AG10803 (cell line): ENCODE results near the gene CMYA5.
"Not testable (repeated sequence)": the region's sequence is repeated elsewhere in the genome, so short reads cannot be mapped to it uniquely, and the experiment has no call there.

Source experiments
- DNase-seq: peaks from one replicate; pipeline ENCODE4 v3.0.0; 2010; ENCODE audit warnings: low read depth
- H3K4me3 ChIP-seq: 2 replicates; pipeline ENCODE4 v1.5.1; 2011; ENCODE audit warnings: mild to moderate bottlenecking, low read length, control low read depth
- TF ChIP-seq, protein P1 (sequence below): conservative IDR thresholded peaks from 2 replicates; pipeline ENCODE4 v1.5.1; 2011; ENCODE audit warnings: mild to moderate bottlenecking, low read length, control low read depth, inconsistent platforms

The CMYA5 gene

GRCh38 chr5:79672392-79672791 is 17.2 kb upstream of the CMYA5 start:
- H3K4me3 ChIP-seq: no peak overlapping the region
- TF ChIP-seq, protein P1, sequence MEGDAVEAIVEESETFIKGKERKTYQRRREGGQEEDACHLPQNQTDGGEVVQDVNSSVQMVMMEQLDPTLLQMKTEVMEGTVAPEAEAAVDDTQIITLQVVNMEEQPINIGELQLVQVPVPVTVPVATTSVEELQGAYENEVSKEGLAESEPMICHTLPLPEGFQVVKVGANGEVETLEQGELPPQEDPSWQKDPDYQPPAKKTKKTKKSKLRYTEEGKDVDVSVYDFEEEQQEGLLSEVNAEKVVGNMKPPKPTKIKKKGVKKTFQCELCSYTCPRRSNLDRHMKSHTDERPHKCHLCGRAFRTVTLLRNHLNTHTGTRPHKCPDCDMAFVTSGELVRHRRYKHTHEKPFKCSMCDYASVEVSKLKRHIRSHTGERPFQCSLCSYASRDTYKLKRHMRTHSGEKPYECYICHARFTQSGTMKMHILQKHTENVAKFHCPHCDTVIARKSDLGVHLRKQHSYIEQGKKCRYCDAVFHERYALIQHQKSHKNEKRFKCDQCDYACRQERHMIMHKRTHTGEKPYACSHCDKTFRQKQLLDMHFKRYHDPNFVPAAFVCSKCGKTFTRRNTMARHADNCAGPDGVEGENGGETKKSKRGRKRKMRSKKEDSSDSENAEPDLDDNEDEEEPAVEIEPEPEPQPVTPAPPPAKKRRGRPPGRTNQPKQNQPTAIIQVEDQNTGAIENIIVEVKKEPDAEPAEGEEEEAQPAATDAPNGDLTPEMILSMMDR: no peak
- DNase-seq: no peak

- not testable (repeated sequence) for DNase-seq, H3K4me3 ChIP-seq
Measured at GRCh38 chr5:79676354-79676753, 13.3 kb upstream of the CMYA5 start.

DNA sequence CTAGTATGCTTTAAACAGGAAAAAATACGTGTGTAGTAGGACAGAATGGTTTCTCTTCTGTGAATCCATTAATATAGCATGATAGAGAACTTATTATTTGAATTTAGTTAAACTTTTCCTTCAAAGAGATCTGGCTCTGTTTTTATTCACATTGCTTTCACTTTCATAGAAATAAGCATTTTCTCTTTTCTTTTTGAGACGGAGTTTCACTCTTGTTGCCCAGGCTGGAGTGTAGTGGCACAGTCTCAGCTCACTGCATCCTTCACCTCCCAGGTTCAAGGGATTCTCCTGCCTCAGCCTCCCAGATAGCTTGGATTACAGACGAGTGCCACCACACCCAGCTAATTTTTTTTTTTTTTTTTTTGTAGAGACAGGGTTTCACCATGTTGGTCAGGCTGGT is 7.5 kb upstream of the CMYA5 start:
- DNase-seq, H3K4me3 ChIP-seq: not testable (repeated sequence)

DNA sequence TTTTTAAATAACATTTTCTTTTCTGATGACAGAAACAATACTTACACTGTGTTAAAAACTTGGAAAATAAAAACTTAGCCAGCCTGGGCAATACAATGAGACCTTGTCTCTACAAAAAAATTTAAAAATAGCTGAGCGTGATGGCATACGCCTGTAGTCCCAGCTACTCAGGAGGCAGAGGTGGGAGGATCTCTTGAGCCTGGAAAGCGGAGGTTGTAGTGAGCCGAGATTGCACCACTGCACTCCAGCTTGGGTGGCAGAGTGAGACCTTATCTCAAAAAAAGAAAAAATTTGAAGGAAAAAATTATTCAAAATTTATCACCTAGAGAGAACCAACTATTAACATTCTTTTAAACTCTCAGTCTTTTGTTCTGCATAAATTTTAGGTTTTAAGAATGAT is 4.9 kb upstream of the CMYA5 start:
- no peak overlapping the region for H3K4me3 ChIP-seq
- TF ChIP-seq, protein P1: no peak
- no peak for DNase-seq

DNA sequence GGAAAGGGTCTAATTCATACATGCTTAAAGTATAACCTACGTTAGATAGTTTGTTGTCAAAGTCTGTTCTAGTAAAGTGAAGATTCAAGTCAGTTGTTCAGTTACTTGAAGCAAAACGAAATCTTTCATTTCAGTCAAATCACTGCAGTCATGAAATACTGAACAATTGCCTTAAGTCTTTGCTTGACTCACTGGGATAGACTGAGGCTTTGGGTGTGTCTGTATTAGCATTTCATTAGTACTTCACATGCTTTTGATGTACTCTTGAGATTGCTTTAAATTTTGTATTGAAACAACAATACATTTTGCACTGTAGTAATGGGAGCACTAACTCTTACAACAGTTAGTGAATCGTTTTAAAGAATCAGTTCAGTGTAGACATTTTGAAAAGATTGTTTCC is 4.0 kb upstream of the CMYA5 start:
- no peak overlapping the region for H3K4me3 ChIP-seq
- TF ChIP-seq, protein P1: no peak
- DNase-seq: no peak

DNA sequence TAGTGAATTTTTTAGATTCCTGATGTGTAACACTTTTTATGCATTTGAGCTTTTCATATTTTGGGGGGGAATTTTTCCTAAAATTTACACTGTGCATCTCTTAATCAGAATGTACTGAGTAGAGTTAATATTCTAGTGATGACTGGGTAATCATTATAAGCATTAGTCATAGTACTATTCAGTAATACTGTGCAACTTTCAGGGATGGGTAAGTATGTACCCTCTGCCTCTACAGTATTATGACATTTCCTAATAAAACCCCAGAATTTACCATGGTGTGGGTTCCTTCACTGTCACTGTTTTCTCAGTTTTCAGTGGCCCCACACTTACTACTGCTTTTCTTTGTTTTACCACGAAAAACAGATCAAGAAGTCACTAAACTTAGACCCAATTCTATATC is 2.8 kb upstream of the CMYA5 start:
- H3K4me3 ChIP-seq: no peak overlapping the region
- DNase-seq: peak; percentile 15
- TF ChIP-seq, protein P1: no peak

DNA sequence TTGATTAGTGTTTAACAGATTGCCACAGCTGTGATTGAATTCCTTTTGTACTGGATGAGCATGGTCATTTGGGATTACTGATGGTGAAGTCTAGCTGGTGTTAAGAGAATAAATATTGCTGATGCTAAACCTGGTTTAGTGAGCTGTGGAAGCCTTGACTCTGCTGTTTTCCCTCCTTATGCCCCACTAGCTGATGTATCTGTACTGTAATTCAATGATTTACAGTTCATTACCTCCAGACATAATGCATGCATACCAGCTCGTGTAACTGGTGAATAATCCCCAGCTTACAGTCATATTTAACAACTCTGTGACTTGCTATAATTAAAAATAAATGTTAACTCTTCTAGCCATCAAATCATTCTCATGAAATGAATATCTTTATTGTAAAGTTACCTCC is 1.7 kb upstream of the CMYA5 start:
- H3K4me3 ChIP-seq: no peak overlapping the region
- no peak for DNase-seq
- TF ChIP-seq, protein P1: no peak

DNA sequence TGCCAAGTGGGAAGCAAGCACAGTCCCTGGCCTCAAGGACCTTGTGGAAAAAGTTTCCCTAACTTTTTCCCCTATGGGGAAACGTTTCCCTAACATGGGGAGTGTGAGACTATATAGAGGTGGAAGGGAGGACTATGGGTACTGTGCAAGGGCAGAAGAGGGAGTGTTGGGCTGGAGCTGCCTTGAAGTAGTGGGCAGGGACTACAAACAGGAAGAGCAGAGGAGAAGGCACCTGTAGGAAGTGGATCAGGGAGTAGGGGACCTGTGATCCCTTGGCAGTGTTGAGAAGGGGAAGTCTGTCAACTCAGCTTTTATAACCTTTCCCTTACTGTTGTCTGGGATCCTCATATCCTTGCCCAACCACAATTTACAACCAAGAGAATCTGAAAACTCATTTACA is 1.4 kb downstream of the CMYA5 start:
- no peak overlapping the region for H3K4me3 ChIP-seq
- DNase-seq: no peak
- TF ChIP-seq, protein P1: no peak
